ENCODE measurements around the gene ADRB1. TPM values are rescaled to one million over a fixed set of nuclear protein-coding genes. Genes with fewer than 3 reads are reported as not detected.

Gene ADRB1
- total and polyA plus RNA-seq, 4 donors, result 0.05 to 0.17 (median 0.16) TPM; not detected in 1

DNA sequence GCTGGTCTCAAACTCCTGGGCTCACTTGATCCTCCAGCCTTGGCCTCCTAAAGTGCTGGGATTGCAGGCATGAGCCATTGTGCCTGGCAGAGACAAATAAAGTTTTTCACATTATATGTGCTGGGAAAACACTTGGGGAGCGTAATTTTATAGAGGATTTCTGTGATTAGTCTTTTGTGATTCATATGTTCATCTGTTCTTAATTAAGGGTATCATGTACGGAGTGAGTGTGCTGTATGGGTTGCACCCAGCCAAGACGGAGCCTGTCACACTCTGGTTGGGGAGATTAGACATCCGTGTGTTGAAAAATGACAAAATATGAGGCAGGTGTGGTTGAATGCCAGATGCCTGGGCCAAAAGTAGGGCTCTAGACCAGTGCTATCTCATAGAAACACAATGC lies 10.3 kb downstream of the ADRB1 start:
- TF ChIP-seq FOXA1 (IDR thresholded peaks at IDR 0.05) (no peak), TAF1 (conservative IDR thresholded peaks at IDR 0.05) (no peak), JUND (IDR thresholded peaks at IDR 0.05) (no peak), SP1 (IDR thresholded peaks at IDR 0.05) (no peak), NR2F2 (IDR thresholded peaks at IDR 0.05) (no peak)
- TF ChIP-seq, protein P1, sequence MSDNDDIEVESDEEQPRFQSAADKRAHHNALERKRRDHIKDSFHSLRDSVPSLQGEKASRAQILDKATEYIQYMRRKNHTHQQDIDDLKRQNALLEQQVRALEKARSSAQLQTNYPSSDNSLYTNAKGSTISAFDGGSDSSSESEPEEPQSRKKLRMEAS (IDR thresholded peaks at IDR 0.05), result no peak
- TF ChIP-seq, protein P2, sequence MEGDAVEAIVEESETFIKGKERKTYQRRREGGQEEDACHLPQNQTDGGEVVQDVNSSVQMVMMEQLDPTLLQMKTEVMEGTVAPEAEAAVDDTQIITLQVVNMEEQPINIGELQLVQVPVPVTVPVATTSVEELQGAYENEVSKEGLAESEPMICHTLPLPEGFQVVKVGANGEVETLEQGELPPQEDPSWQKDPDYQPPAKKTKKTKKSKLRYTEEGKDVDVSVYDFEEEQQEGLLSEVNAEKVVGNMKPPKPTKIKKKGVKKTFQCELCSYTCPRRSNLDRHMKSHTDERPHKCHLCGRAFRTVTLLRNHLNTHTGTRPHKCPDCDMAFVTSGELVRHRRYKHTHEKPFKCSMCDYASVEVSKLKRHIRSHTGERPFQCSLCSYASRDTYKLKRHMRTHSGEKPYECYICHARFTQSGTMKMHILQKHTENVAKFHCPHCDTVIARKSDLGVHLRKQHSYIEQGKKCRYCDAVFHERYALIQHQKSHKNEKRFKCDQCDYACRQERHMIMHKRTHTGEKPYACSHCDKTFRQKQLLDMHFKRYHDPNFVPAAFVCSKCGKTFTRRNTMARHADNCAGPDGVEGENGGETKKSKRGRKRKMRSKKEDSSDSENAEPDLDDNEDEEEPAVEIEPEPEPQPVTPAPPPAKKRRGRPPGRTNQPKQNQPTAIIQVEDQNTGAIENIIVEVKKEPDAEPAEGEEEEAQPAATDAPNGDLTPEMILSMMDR (IDR thresholded peaks at IDR 0.05; ENCODE audit: low read depth, low read length, missing input control), result no peak
- 81% methylated on average over 4 of the region's 4 CpGs for WGBS
- H3K9me3 ChIP-seq (ENCODE audit: control insufficient read depth in 4 of 4, low read length in 3 of 4), result no peaks in the 10 kb centered on the region
- H3K36me3 ChIP-seq (ENCODE audit: control insufficient read depth in 4 of 4, insufficient read depth in 3 of 4, low read depth in 1 of 4, low read length in 3 of 4), result no peaks in the 10 kb centered on the region
- no peaks in the 10 kb centered on the region for H3K27me3 ChIP-seq (ENCODE audit: control insufficient read depth in 4 of 4, insufficient read depth in 4 of 4, low read length in 3 of 4)
- H3K4me3 ChIP-seq (ENCODE audit: low read depth in 1 of 3, low read length in 3 of 3), result no peak overlapping the region
- no peak for DNase-seq (ENCODE audit: low spot score)
- no peak overlapping the region for H3K27ac ChIP-seq (ENCODE audit: low read depth in 1 of 2, low read length in 2 of 2)
- H3K9ac ChIP-seq (ENCODE audit: low read depth in 1 of 2, low read length in 2 of 2), result no peak overlapping the region
- H3K4me1 ChIP-seq (ENCODE audit: control insufficient read depth in 4 of 4, insufficient read depth in 4 of 4, low read length in 3 of 4), result no peaks in the 10 kb centered on the region

DNA sequence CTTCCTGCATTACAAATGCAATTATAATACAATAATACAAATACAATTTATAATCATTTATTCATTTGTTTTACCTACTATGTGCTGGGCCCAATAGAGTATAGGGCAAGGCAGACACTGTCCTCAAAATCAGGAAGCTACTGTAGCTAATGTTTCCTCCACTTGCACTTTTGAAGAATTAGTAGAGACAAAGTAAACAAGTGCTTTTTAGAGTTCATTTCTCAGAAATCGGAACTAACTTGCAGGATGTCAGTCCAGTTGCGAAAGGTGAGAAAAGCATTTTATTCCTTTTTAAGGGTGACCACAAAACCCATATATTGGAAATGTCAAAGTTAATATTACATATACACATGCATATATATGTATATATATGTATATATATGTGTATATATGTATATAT lies 14.2 kb downstream of the ADRB1 start:
- DNase-seq (ENCODE audit: low spot score), result no peak
- no peaks in the 10 kb centered on the region for H3K36me3 ChIP-seq (ENCODE audit: control insufficient read depth in 4 of 4, insufficient read depth in 3 of 4, low read depth in 1 of 4, low read length in 3 of 4)
- no peak overlapping the region for H3K27ac ChIP-seq (ENCODE audit: low read depth in 1 of 2, low read length in 2 of 2)
- TF ChIP-seq RAD21 (IDR thresholded peaks at IDR 0.05), result no peak
- TF ChIP-seq FOXA1 (IDR thresholded peaks at IDR 0.05), result no peak
- TF ChIP-seq, protein P3, sequence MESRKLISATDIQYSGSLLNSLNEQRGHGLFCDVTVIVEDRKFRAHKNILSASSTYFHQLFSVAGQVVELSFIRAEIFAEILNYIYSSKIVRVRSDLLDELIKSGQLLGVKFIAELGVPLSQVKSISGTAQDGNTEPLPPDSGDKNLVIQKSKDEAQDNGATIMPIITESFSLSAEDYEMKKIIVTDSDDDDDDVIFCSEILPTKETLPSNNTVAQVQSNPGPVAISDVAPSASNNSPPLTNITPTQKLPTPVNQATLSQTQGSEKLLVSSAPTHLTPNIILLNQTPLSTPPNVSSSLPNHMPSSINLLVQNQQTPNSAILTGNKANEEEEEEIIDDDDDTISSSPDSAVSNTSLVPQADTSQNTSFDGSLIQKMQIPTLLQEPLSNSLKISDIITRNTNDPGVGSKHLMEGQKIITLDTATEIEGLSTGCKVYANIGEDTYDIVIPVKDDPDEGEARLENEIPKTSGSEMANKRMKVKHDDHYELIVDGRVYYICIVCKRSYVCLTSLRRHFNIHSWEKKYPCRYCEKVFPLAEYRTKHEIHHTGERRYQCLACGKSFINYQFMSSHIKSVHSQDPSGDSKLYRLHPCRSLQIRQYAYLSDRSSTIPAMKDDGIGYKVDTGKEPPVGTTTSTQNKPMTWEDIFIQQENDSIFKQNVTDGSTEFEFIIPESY (IDR thresholded peaks at IDR 0.05), result no peak
- no peak for TF ChIP-seq TAF1 (conservative IDR thresholded peaks at IDR 0.05)
- TF ChIP-seq, protein P4, sequence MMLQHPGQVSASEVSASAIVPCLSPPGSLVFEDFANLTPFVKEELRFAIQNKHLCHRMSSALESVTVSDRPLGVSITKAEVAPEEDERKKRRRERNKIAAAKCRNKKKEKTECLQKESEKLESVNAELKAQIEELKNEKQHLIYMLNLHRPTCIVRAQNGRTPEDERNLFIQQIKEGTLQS (IDR thresholded peaks at IDR 0.05), result no peak
- TF ChIP-seq HNF4A (conservative IDR thresholded peaks at IDR 0.05), result no peak
- TF ChIP-seq, protein P5, sequence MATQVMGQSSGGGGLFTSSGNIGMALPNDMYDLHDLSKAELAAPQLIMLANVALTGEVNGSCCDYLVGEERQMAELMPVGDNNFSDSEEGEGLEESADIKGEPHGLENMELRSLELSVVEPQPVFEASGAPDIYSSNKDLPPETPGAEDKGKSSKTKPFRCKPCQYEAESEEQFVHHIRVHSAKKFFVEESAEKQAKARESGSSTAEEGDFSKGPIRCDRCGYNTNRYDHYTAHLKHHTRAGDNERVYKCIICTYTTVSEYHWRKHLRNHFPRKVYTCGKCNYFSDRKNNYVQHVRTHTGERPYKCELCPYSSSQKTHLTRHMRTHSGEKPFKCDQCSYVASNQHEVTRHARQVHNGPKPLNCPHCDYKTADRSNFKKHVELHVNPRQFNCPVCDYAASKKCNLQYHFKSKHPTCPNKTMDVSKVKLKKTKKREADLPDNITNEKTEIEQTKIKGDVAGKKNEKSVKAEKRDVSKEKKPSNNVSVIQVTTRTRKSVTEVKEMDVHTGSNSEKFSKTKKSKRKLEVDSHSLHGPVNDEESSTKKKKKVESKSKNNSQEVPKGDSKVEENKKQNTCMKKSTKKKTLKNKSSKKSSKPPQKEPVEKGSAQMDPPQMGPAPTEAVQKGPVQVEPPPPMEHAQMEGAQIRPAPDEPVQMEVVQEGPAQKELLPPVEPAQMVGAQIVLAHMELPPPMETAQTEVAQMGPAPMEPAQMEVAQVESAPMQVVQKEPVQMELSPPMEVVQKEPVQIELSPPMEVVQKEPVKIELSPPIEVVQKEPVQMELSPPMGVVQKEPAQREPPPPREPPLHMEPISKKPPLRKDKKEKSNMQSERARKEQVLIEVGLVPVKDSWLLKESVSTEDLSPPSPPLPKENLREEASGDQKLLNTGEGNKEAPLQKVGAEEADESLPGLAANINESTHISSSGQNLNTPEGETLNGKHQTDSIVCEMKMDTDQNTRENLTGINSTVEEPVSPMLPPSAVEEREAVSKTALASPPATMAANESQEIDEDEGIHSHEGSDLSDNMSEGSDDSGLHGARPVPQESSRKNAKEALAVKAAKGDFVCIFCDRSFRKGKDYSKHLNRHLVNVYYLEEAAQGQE (IDR thresholded peaks at IDR 0.05), result no peak
- TF ChIP-seq GABPA (IDR thresholded peaks at IDR 0.05 in 1 of 2, conservative IDR thresholded peaks at IDR 0.05 in 1 of 2), result no peak
- TF ChIP-seq, protein P1 (IDR thresholded peaks at IDR 0.05), result no peak
- no peak for TF ChIP-seq JUND (IDR thresholded peaks at IDR 0.05)
- TF ChIP-seq RXRA (IDR thresholded peaks at IDR 0.05), result no peak
- no peak for TF ChIP-seq EGR1 (IDR thresholded peaks at IDR 0.05; ENCODE audit: low read depth in 2 of 2)
- no peak for TF ChIP-seq NR2F2 (IDR thresholded peaks at IDR 0.05)
- TF ChIP-seq SP1 (IDR thresholded peaks at IDR 0.05), result no peak
- TF ChIP-seq, protein P2 (IDR thresholded peaks at IDR 0.05; ENCODE audit: low read depth, low read length, missing input control), result no peak
- TF ChIP-seq FOXA2 (IDR thresholded peaks at IDR 0.05), result no peak
- no peak for TF ChIP-seq HNF4G (IDR thresholded peaks at IDR 0.05)
- no peaks in the 10 kb centered on the region for H3K27me3 ChIP-seq (ENCODE audit: control insufficient read depth in 4 of 4, insufficient read depth in 4 of 4, low read length in 3 of 4)
- WGBS, result 73% methylated on average over 2 of the region's 2 CpGs
- no peaks in the 10 kb centered on the region for H3K4me1 ChIP-seq (ENCODE audit: control insufficient read depth in 4 of 4, insufficient read depth in 4 of 4, low read length in 3 of 4)
- no peak overlapping the region for H3K9ac ChIP-seq (ENCODE audit: low read depth in 1 of 2, low read length in 2 of 2)
- H3K4me3 ChIP-seq (ENCODE audit: low read depth in 1 of 3, low read length in 3 of 3), result no peak overlapping the region
- no peaks in the 10 kb centered on the region for H3K9me3 ChIP-seq (ENCODE audit: control insufficient read depth in 4 of 4, low read length in 3 of 4)

All from liver (tissue), 9 donors.